ENCODE results near the gene ZBTB9.
A peak's percentile ranks its signal among the peaks of the same experiment; 100 is the strongest.

ZBTB9 gene

GRCh38 chr6:33443619-33444504 is 10.5 kb upstream of the ZBTB9 start:
- DNase-seq (ENCODE audit: low read depth), result peak; percentile 97
- no peak for TF ChIP-seq CTCF (conservative IDR thresholded peaks at IDR 0.05; ENCODE audit: low read depth, low read length)
- H3K4me3 ChIP-seq (ENCODE audit: low read length), result no peak overlapping the region

GRCh38 chr6:33445119-33445603 is 9.2 kb upstream of the ZBTB9 start:
- no peak for TF ChIP-seq CTCF (conservative IDR thresholded peaks at IDR 0.05; ENCODE audit: low read depth, low read length)
- no peak overlapping the region for H3K4me3 ChIP-seq (ENCODE audit: low read length)

GRCh38 chr6:33446356-33446755 is 8.0 kb upstream of the ZBTB9 start:
- TF ChIP-seq CTCF (conservative IDR thresholded peaks at IDR 0.05; ENCODE audit: low read depth, low read length), result no peak
- DNase-seq (ENCODE audit: low read depth), result no peak
- H3K4me3 ChIP-seq (ENCODE audit: low read length), result no peak overlapping the region

More at GRCh38 chr6:33445119-33445603, 9.2 kb upstream of the ZBTB9 start:
- DNase-seq (ENCODE audit: low read depth), result no peak

- no peak for TF ChIP-seq CTCF (conservative IDR thresholded peaks at IDR 0.05; ENCODE audit: low read depth, low read length)
Measured at GRCh38 chr6:33450434-33450833, 3.9 kb upstream of the ZBTB9 start.

GRCh38 chr6:33451606-33452005 is 2.8 kb upstream of the ZBTB9 start:
- TF ChIP-seq CTCF (conservative IDR thresholded peaks at IDR 0.05; ENCODE audit: low read depth, low read length), result no peak
- H3K4me3 ChIP-seq (ENCODE audit: low read length), result no peak overlapping the region
- DNase-seq (ENCODE audit: low read depth), result no peak

More at GRCh38 chr6:33450434-33450833, 3.9 kb upstream of the ZBTB9 start:
- DNase-seq (ENCODE audit: low read depth), result no peak
- no peak overlapping the region for H3K4me3 ChIP-seq (ENCODE audit: low read length)

GRCh38 chr6:33452496-33452895 is 1.9 kb upstream of the ZBTB9 start:
- H3K4me3 ChIP-seq (ENCODE audit: low read length), result no peak overlapping the region
- TF ChIP-seq CTCF (conservative IDR thresholded peaks at IDR 0.05; ENCODE audit: low read depth, low read length), result no peak
- DNase-seq (ENCODE audit: low read depth), result no peak
